WI38 (cell line): ENCODE data around the gene SAMD4A.

Source experiments
- H3K4me3 ChIP-seq: 2 replicates; pipeline ENCODE4 v1.5.1; 2011; ENCODE audit warnings: low read depth, mild to moderate bottlenecking, control low read depth, low read length
- TF ChIP-seq, protein P1 (sequence below): IDR thresholded peaks from 2 replicates; pipeline ENCODE4 v1.5.1; 2012; ENCODE audit warnings: low read depth, mild to moderate bottlenecking, control low read depth, low read length

The SAMD4A gene

DNA sequence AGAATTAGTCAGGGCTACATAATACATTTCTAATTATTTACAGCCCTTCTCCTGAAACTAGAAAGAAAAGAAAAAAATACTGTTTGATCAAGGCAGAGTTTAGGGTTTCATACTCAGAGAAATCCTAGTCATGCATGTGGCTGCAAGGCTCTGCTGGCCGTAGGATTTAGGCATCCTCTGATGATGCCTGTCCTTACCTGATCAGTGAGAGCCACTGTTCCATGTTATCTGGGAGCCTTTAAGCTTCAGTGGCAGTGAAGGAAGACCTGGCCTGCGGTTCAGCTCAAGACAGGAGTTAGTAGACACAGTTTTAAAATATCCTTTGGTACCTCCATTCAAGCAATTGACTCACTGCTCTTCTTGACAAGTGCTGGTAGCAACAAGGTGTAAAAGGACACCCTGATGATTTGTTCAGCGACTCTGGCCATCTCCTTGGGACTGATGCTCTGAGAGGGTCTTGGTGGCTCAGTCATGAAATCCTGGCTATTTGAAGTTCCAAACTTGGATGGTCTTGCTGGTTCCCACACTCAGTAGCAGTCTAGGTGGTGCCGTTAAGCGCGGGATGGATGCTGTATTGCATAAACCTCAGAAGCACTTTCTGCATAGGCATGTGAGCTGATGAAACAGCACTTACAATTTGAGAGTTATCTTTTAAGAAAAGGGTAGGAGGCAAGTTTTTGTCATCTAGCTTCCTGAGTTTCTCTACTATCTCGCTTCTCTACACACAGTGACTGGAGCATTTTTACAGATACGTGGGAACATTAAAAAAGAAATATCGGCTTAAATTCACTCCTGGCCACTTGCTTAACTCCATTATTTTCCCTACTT lies 162.0 kb downstream of the SAMD4A start:
- no peak overlapping the region for H3K4me3 ChIP-seq
- TF ChIP-seq, protein P1, sequence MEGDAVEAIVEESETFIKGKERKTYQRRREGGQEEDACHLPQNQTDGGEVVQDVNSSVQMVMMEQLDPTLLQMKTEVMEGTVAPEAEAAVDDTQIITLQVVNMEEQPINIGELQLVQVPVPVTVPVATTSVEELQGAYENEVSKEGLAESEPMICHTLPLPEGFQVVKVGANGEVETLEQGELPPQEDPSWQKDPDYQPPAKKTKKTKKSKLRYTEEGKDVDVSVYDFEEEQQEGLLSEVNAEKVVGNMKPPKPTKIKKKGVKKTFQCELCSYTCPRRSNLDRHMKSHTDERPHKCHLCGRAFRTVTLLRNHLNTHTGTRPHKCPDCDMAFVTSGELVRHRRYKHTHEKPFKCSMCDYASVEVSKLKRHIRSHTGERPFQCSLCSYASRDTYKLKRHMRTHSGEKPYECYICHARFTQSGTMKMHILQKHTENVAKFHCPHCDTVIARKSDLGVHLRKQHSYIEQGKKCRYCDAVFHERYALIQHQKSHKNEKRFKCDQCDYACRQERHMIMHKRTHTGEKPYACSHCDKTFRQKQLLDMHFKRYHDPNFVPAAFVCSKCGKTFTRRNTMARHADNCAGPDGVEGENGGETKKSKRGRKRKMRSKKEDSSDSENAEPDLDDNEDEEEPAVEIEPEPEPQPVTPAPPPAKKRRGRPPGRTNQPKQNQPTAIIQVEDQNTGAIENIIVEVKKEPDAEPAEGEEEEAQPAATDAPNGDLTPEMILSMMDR: no peak

DNA sequence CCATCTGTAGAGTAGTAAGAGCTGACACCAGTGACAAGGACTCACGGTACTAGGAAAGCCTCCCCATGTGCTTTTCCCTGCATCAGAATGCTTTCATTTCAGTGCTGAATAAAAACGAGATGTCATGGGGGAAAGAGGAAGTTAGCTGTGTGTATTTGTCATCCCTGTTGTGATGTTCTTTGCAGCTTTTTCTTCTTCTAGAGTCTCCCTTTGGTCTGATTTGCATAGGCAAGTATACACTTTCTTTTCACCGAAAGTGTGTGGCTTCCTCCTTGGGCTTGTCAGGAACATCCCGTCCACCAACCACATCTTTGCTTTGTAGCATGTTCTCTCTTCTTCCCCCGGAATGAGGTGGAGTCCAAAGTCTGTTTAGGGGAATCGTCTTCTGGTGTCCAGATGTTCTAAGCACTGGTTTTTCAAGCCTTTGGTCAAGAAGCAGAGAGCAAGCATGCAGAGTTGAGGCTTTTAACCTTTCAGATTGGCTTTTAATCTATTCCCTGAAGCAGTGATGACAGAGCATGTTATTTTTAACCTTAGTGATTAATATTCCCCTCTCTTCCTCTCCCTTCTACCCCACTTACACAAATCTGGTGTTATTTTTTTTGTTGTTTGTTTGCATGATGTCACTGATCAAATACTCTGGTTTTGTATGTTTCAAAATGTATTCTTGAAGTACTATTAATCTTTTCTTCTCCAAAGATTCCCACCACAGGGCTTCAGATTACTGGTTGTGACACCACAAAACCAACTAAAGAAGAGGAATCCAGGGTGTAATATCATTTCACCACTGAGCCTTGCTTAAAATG lies 163.4 kb downstream of the SAMD4A start:
- TF ChIP-seq, protein P1: no peak
- peak overlapping the region; percentile 2; the same call in 1 of the 2 replicates for H3K4me3 ChIP-seq

GRCh38 chr14:54734966-54735365 lies 168.0 kb downstream of the SAMD4A start:
- H3K4me3 ChIP-seq: no peak overlapping the region
- TF ChIP-seq, protein P1: no peak

- TF ChIP-seq, protein P1: no peak
- H3K4me3 ChIP-seq: no peak overlapping the region
Observed at GRCh38 chr14:54735424-54735823, 168.5 kb downstream of the SAMD4A start.

GRCh38 chr14:54737132-54737711 lies 170.3 kb downstream of the SAMD4A start:
- no peak overlapping the region for H3K4me3 ChIP-seq
- TF ChIP-seq, protein P1: no peak

- TF ChIP-seq, protein P1: no peak
- no peak overlapping the region for H3K4me3 ChIP-seq
Observed at GRCh38 chr14:54738009-54738408, 171.1 kb downstream of the SAMD4A start.
